Measurements from ENCODE around the gene PKDCC. TPM values are rescaled to one million over a fixed set of nuclear protein-coding genes. Genes with fewer than 3 reads are reported as not detected.
A peak's percentile ranks its signal among the peaks of the same experiment; 100 is the strongest.

PKDCC gene
- total and polyA plus RNA-seq, 2 of the 13 experiments (the other 11 are each of a cell fraction or from before 2014, with no cell fraction given), result 52.6 to 58.8 TPM

- TF ChIP-seq ZNF629 (CRISPR knock-in tag; conservative IDR thresholded peaks at IDR 0.05) (peak; percentile 96), YEATS2 (CRISPR knock-in tag; IDR thresholded peaks at IDR 0.05; ENCODE audit: borderline replicate concordance) (no peak), ZKSCAN8 (CRISPR knock-in tag; IDR thresholded peaks at IDR 0.05; ENCODE audit: borderline replicate concordance) (no peak), PRMT3 (CRISPR knock-in tag; IDR thresholded peaks at IDR 0.05; ENCODE audit: borderline replicate concordance, low read depth) (peak; percentile 43; the same call in 1 of the 2 replicates), NFE2 (CRISPR knock-in tag; IDR thresholded peaks at IDR 0.05) (no peak), ELF4 (CRISPR knock-in tag; IDR thresholded peaks at IDR 0.05; ENCODE audit: borderline replicate concordance) (no peak), ZNF337 (CRISPR knock-in tag; IDR thresholded peaks at IDR 0.05; ENCODE audit: borderline replicate concordance, low read depth) (no peak), ZFP1 (CRISPR knock-in tag; IDR thresholded peaks at IDR 0.05) (no peak), NCOA2 (CRISPR knock-in tag; IDR thresholded peaks at IDR 0.05) (no peak), ZNF121 (CRISPR knock-in tag; IDR thresholded peaks at IDR 0.05) (no peak), CENPX (CRISPR knock-in tag; IDR thresholded peaks at IDR 0.05) (no peak), ZNF331 (CRISPR knock-in tag; IDR thresholded peaks at IDR 0.05) (no peak), ZNF563 (CRISPR knock-in tag; IDR thresholded peaks at IDR 0.05) (peak; percentile 48; the same call in 1 of the 2 replicates), KLF15 (CRISPR knock-in tag; IDR thresholded peaks at IDR 0.05; ENCODE audit: borderline replicate concordance) (no peak), ARNTL (CRISPR knock-in tag; IDR thresholded peaks at IDR 0.05) (no peak), TFDP1 (CRISPR knock-in tag; IDR thresholded peaks at IDR 0.05; ENCODE audit: borderline replicate concordance) (no peak), NR3C1 (CRISPR knock-in tag; IDR thresholded peaks at IDR 0.05) (no peak), TEAD3 (CRISPR knock-in tag; optimal IDR thresholded peaks at IDR 0.05; ENCODE audit: borderline replicate concordance) (no peak), HOXD1 (CRISPR knock-in tag; IDR thresholded peaks at IDR 0.05) (no peak), THAP11 (CRISPR knock-in tag; IDR thresholded peaks at IDR 0.05) (no peak), ZMYM3 (CRISPR knock-in tag; IDR thresholded peaks at IDR 0.05) (peak; percentile 88), ZNF501 (CRISPR knock-in tag; IDR thresholded peaks at IDR 0.05) (0 out of 2 replicates have a peak, but pooled peaks have one; percentile 5)
- TF ChIP-seq, protein P1, sequence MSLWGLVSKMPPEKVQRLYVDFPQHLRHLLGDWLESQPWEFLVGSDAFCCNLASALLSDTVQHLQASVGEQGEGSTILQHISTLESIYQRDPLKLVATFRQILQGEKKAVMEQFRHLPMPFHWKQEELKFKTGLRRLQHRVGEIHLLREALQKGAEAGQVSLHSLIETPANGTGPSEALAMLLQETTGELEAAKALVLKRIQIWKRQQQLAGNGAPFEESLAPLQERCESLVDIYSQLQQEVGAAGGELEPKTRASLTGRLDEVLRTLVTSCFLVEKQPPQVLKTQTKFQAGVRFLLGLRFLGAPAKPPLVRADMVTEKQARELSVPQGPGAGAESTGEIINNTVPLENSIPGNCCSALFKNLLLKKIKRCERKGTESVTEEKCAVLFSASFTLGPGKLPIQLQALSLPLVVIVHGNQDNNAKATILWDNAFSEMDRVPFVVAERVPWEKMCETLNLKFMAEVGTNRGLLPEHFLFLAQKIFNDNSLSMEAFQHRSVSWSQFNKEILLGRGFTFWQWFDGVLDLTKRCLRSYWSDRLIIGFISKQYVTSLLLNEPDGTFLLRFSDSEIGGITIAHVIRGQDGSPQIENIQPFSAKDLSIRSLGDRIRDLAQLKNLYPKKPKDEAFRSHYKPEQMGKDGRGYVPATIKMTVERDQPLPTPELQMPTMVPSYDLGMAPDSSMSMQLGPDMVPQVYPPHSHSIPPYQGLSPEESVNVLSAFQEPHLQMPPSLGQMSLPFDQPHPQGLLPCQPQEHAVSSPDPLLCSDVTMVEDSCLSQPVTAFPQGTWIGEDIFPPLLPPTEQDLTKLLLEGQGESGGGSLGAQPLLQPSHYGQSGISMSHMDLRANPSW (CRISPR knock-in tag; IDR thresholded peaks at IDR 0.05; ENCODE audit: borderline replicate concordance), result no peak
Measured at GRCh38 chr2:42101206-42102023, 53.6 kb downstream of the PKDCC start (continued).

Measured in HepG2 (cell line).